AG04450 (cell line): ENCODE data around the gene NR1I2. TPM values are rescaled to one million over a fixed set of nuclear protein-coding genes. Genes with fewer than 3 reads are reported as not detected.

Source experiments
- CTCF ChIA-PET: fragments of 300-600, 350-600 bp; formaldehyde crosslinking; extraction: SDS; loops from one replicate; lab custom pipeline; 2022; ENCODE audit warnings: antibody characterized with exemption, inconsistent platforms; lab: Charles Lee
- POLR2A ChIA-PET: fragments of 350-600 bp; formaldehyde crosslinking; extraction: SDS; loops from one replicate; lab custom pipeline; 2021; ENCODE audit warnings: antibody characterized with exemption, inconsistent platforms; lab: Yijun Ruan, JAX
- DNase-seq: peaks from one replicate; pipeline ENCODE4 v3.0.0-alpha.2; 2011; ENCODE audit warnings: low read depth, low spot score
- H3K27ac ChIP-seq: one replicate; pipeline ENCODE4 v1.5.1; 2012; ENCODE audit warnings: low read depth, low read length, control low read depth
- H3K27me3 ChIP-seq: one replicate; pipeline ENCODE4 v1.6.0; 2012; ENCODE audit warnings: low read length; ENCODE audit not compliant: control insufficient read depth, insufficient read depth
- H3K4me3 ChIP-seq: 2 replicates; pipeline ENCODE4 v1.5.1; 2011; ENCODE audit warnings: mild to moderate bottlenecking, low read depth, low read length, control low read depth
- H3K9me3 ChIP-seq: 2 replicates; pipeline ENCODE4 v1.5.1; 2012; ENCODE audit warnings: low read length; ENCODE audit not compliant: control insufficient read depth, insufficient read depth
- polyA plus RNA-seq: library from polyadenylated mRNA; depleted of rRNA; stranded (reverse); fragments of >200 nt; gene quantifications from 2 replicates; pipeline ENCODE4 v1.2.3, GENCODE V29; 2011
- TF ChIP-seq, protein P1 (sequence below): IDR thresholded peaks from 2 replicates; pipeline ENCODE4 v1.5.1; 2011; ENCODE audit warnings: low read depth, low read length, control low read depth, inconsistent platforms

Gene NR1I2
- polyA plus RNA-seq, 1 experiment = not detected

- 0 out of 2 replicates have a peak, but pooled peaks cover 2% of the 10 kb centered on the region for H3K9me3 ChIP-seq
- TF ChIP-seq, protein P1, sequence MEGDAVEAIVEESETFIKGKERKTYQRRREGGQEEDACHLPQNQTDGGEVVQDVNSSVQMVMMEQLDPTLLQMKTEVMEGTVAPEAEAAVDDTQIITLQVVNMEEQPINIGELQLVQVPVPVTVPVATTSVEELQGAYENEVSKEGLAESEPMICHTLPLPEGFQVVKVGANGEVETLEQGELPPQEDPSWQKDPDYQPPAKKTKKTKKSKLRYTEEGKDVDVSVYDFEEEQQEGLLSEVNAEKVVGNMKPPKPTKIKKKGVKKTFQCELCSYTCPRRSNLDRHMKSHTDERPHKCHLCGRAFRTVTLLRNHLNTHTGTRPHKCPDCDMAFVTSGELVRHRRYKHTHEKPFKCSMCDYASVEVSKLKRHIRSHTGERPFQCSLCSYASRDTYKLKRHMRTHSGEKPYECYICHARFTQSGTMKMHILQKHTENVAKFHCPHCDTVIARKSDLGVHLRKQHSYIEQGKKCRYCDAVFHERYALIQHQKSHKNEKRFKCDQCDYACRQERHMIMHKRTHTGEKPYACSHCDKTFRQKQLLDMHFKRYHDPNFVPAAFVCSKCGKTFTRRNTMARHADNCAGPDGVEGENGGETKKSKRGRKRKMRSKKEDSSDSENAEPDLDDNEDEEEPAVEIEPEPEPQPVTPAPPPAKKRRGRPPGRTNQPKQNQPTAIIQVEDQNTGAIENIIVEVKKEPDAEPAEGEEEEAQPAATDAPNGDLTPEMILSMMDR = no peak
Measured at GRCh38 chr3:119856695-119857094, 74.8 kb downstream of the NR1I2 start.

GRCh38 chr3:119858957-119859356 lies 77.1 kb downstream of the NR1I2 start:
- TF ChIP-seq, protein P1 = no peak
- CTCF ChIA-PET = interaction anchor here (0.7 kb wide), 1 partner anchor 45 kb away, joined by 6 read pairs; no protein-coding TSS in a partner anchor
- DNase-seq = no peak
- H3K9me3 ChIP-seq = 0 out of 2 replicates have a peak, but pooled peaks cover 2% of the 10 kb centered on the region
- POLR2A ChIA-PET = no interaction called here
- H3K27ac ChIP-seq = no peak overlapping the region
- no peak overlapping the region for H3K4me3 ChIP-seq
- no peaks in the 10 kb centered on the region for H3K27me3 ChIP-seq

More at GRCh38 chr3:119856695-119857094, 74.8 kb downstream of the NR1I2 start:
- POLR2A ChIA-PET = no interaction called here
- DNase-seq = no peak
- no peak overlapping the region for H3K4me3 ChIP-seq
- CTCF ChIA-PET = no interaction called here
- H3K27me3 ChIP-seq = no peaks in the 10 kb centered on the region
- no peak overlapping the region for H3K27ac ChIP-seq

GRCh38 chr3:119859728-119860127 lies 77.8 kb downstream of the NR1I2 start:
- no peak overlapping the region for H3K4me3 ChIP-seq
- TF ChIP-seq, protein P1 = no peak
- POLR2A ChIA-PET = no interaction called here
- DNase-seq = no peak
- no peaks in the 10 kb centered on the region for H3K27me3 ChIP-seq
- H3K9me3 ChIP-seq = 0 out of 2 replicates have a peak, but pooled peaks cover 2% of the 10 kb centered on the region
- no peak overlapping the region for H3K27ac ChIP-seq
- CTCF ChIA-PET = no interaction called here

GRCh38 chr3:119861681-119862080 lies 79.8 kb downstream of the NR1I2 start:
- ChIA-PET POLR2A (no interaction called here), CTCF (no interaction called here)
- no peak overlapping the region for H3K4me3 ChIP-seq
- TF ChIP-seq, protein P1 = no peak
- H3K9me3 ChIP-seq = 0 out of 2 replicates have a peak, but pooled peaks cover 2% of the 10 kb centered on the region
- no peak for DNase-seq
- no peaks in the 10 kb centered on the region for H3K27me3 ChIP-seq
- H3K27ac ChIP-seq = no peak overlapping the region

- DNase-seq = no peak
- ChIA-PET CTCF (no interaction called here), POLR2A (no interaction called here)
- Histone ChIP-seq H3K27ac (no peak overlapping the region), H3K9me3 (0 out of 2 replicates have a peak, but pooled peaks cover 2% of the 10 kb centered on the region), H3K4me3 (no peak overlapping the region), H3K27me3 (no peaks in the 10 kb centered on the region)
- TF ChIP-seq, protein P1 = no peak
Measured at GRCh38 chr3:119862616-119863015, 80.7 kb downstream of the NR1I2 start.
